GM12864 (cell line): ENCODE measurements around the gene ATP6V0D1.
A peak's percentile ranks its signal among the peaks of the same experiment; 100 is the strongest.

Source experiments
- DNase-seq: peaks from one replicate; pipeline ENCODE4 v3.0.0-alpha.2; 2011; ENCODE audit warnings: low read depth
- H3K4me3 ChIP-seq: 2 replicates; pipeline ENCODE4 v1.5.1; 2011; ENCODE audit warnings: mild to moderate bottlenecking, low read depth, low read length, control low read depth
- CTCF ChIP-seq: IDR thresholded peaks from 2 replicates; pipeline ENCODE4 v1.5.1; 2011; ENCODE audit warnings: low read depth, mild to moderate bottlenecking, moderate library complexity, low read length, control low read depth, inconsistent platforms; ENCODE audit errors: missing control alignments

Gene ATP6V0D1

GRCh38 chr16:67399218-67399733 is 81.7 kb downstream of the ATP6V0D1 start:
- no peak for DNase-seq
- no peak overlapping the region for H3K4me3 ChIP-seq
- TF ChIP-seq CTCF, result peak; percentile 79

- H3K4me3 ChIP-seq, result no peak overlapping the region
- TF ChIP-seq CTCF, result no peak
- DNase-seq, result no peak
These were observed 82.3 kb downstream of the ATP6V0D1 start for GRCh38 chr16:67398546-67399217.

GRCh38 chr16:67397812-67398545 is 83.0 kb downstream of the ATP6V0D1 start:
- no peak overlapping the region for H3K4me3 ChIP-seq
- peak; percentile 50 for TF ChIP-seq CTCF
- no peak for DNase-seq

GRCh38 chr16:67397036-67397801 is 83.7 kb downstream of the ATP6V0D1 start:
- no peak for TF ChIP-seq CTCF
- H3K4me3 ChIP-seq, result no peak overlapping the region
- DNase-seq, result no peak

GRCh38 chr16:67396159-67397035 is 84.6 kb downstream of the ATP6V0D1 start:
- TF ChIP-seq CTCF, result no peak
- no peak overlapping the region for H3K4me3 ChIP-seq
- DNase-seq, result no peak

GRCh38 chr16:67395458-67396158 is 85.3 kb downstream of the ATP6V0D1 start:
- H3K4me3 ChIP-seq, result no peak overlapping the region
- no peak for TF ChIP-seq CTCF
- DNase-seq, result no peak
